HEK293 (cell line): ENCODE results near the gene SERPINA6.

Source experiments
- TCF7L2 ChIP-seq: IDR thresholded peaks from 2 replicates; pipeline ENCODE4 v1.6.1; 2011; ENCODE audit warnings: low read depth, mild to moderate bottlenecking, inconsistent platforms, low read length, moderate library complexity, borderline replicate concordance
- ZFHX2 ChIP-seq: fragments of 450-650 bp; formaldehyde crosslinking; conservative IDR thresholded peaks from 2 replicates; pipeline ENCODE4 v1.5.1; 2016; ENCODE audit warnings: missing biosample characterization, missing genetic modification characterization
- ZNF138 ChIP-seq: fragments of 450-650 bp; formaldehyde crosslinking; IDR thresholded peaks from 2 replicates; pipeline ENCODE4 v1.5.1; 2016; ENCODE audit warnings: missing biosample characterization, missing genetic modification characterization, borderline replicate concordance
- ZNF175 ChIP-seq: fragments of 450-650 bp; formaldehyde crosslinking; IDR thresholded peaks from 2 replicates; pipeline ENCODE4 v1.5.1; 2016; ENCODE audit warnings: missing biosample characterization, missing genetic modification characterization
- ZNF274 ChIP-seq, 2 experiments: fragments of 200-500 bp in 1 of 2; fragments of 450-650 bp in 1 of 2; sonication (Bioruptor generic) in 1 of 2; formaldehyde crosslinking in 1 of 2; IDR thresholded peaks; 2 replicates each; pipeline versions ENCODE4 v1.5.1 to v1.6.1; 2014 to 2016; ENCODE audit warnings: borderline replicate concordance in 1 of 2, inconsistent platforms in 1 of 2, low read length in 1 of 2, missing biosample characterization in 1 of 2, missing genetic modification characterization in 1 of 2
- ZNF530 ChIP-seq: fragments of 450-650 bp; formaldehyde crosslinking; IDR thresholded peaks from 2 replicates; pipeline ENCODE4 v1.5.1; 2016; ENCODE audit warnings: low read depth, missing biosample characterization, missing genetic modification characterization
- ZNF629 ChIP-seq: fragments of 450-650 bp; formaldehyde crosslinking; IDR thresholded peaks from 2 replicates; pipeline ENCODE4 v1.5.1; 2017; ENCODE audit warnings: missing biosample characterization, missing genetic modification characterization
- TF ChIP-seq, protein P1 (sequence below): fragments of 450-650 bp; formaldehyde crosslinking; IDR thresholded peaks from 2 replicates; pipeline ENCODE4 v1.5.1; 2016; ENCODE audit warnings: missing biosample characterization, missing genetic modification characterization
- TF ChIP-seq, protein P2 (sequence below): fragments of 450-650 bp; formaldehyde crosslinking; IDR thresholded peaks from 2 replicates; pipeline ENCODE4 v1.5.1; 2016; ENCODE audit warnings: missing biosample characterization, missing genetic modification characterization
- TF ChIP-seq, protein P3 (sequence below): fragments of 450-650 bp; formaldehyde crosslinking; IDR thresholded peaks from 2 replicates; pipeline ENCODE4 v1.5.1; 2016; ENCODE audit warnings: missing biosample characterization, missing genetic modification characterization
- TF ChIP-seq, protein P4 (sequence below): fragments of 450-650 bp; formaldehyde crosslinking; IDR thresholded peaks from 2 replicates; pipeline ENCODE4 v1.5.1; 2016; ENCODE audit warnings: missing biosample characterization, missing genetic modification characterization, borderline replicate concordance

DNA sequence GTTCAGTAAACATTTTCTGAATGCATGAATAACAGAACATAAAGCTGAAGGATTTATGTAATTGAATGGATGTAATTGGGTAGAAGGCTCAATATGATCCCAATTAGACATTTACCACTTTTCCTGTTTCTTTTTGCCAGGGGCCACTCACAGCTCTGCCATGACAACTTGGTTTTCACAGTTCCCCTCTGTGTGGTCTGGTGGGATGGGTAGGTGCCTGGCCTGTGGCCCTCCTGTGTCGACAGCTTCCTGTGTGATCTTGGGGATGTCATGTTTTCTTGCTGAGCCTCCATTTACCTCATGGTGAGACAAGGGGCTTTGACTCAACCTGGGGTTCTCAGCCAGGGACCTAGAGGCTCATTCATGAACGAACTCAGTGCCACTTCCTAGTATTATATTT, 17.5 kb downstream of the SERPINA6 start:
- no peak for TF ChIP-seq ZNF629 (tag by site-specific recombination)
- no peak for TF ChIP-seq TCF7L2
- TF ChIP-seq ZNF274 (IDR thresholded peaks at IDR 0.05; ENCODE audit: low read length) = no peak
- TF ChIP-seq ZNF274 (tag by site-specific recombination; IDR thresholded peaks at IDR 0.05; ENCODE audit: borderline replicate concordance) = no peak
- no peak for TF ChIP-seq ZNF175 (tag by site-specific recombination)
- TF ChIP-seq ZNF138 (tag by site-specific recombination) = no peak
- TF ChIP-seq, protein P1, sequence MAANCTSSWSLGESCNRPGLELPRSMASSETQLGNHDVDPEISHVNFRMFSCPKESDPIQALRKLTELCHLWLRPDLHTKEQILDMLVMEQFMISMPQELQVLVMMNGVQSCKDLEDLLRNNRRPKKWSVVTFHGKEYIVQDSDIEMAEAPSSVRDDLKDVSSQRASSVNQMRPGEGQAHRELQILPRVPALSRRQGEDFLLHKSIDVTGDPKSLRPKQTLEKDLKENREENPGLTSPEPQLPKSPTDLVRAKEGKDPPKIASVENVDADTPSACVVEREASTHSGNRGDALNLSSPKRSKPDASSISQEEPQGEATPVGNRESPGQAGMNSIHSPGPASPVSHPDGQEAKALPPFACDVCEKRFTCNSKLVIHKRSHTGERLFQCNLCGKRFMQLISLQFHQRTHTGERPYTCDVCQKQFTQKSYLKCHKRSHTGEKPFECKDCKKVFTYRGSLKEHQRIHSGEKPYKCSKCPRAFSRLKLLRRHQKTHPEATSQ (tag by site-specific recombination) = no peak
- TF ChIP-seq ZNF530 (tag by site-specific recombination) = no peak
- TF ChIP-seq, protein P2, sequence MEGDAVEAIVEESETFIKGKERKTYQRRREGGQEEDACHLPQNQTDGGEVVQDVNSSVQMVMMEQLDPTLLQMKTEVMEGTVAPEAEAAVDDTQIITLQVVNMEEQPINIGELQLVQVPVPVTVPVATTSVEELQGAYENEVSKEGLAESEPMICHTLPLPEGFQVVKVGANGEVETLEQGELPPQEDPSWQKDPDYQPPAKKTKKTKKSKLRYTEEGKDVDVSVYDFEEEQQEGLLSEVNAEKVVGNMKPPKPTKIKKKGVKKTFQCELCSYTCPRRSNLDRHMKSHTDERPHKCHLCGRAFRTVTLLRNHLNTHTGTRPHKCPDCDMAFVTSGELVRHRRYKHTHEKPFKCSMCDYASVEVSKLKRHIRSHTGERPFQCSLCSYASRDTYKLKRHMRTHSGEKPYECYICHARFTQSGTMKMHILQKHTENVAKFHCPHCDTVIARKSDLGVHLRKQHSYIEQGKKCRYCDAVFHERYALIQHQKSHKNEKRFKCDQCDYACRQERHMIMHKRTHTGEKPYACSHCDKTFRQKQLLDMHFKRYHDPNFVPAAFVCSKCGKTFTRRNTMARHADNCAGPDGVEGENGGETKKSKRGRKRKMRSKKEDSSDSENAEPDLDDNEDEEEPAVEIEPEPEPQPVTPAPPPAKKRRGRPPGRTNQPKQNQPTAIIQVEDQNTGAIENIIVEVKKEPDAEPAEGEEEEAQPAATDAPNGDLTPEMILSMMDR (tag by site-specific recombination) = no peak
- no peak for TF ChIP-seq ZFHX2 (tag by site-specific recombination)
- TF ChIP-seq, protein P3, sequence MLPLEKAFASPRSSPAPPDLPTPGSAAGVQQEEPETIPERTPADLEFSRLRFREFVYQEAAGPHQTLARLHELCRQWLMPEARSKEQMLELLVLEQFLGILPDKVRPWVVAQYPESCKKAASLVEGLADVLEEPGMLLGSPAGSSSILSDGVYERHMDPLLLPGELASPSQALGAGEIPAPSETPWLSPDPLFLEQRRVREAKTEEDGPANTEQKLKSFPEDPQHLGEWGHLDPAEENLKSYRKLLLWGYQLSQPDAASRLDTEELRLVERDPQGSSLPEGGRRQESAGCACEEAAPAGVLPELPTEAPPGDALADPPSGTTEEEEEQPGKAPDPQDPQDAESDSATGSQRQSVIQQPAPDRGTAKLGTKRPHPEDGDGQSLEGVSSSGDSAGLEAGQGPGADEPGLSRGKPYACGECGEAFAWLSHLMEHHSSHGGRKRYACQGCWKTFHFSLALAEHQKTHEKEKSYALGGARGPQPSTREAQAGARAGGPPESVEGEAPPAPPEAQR (tag by site-specific recombination) = no peak
- TF ChIP-seq, protein P4, sequence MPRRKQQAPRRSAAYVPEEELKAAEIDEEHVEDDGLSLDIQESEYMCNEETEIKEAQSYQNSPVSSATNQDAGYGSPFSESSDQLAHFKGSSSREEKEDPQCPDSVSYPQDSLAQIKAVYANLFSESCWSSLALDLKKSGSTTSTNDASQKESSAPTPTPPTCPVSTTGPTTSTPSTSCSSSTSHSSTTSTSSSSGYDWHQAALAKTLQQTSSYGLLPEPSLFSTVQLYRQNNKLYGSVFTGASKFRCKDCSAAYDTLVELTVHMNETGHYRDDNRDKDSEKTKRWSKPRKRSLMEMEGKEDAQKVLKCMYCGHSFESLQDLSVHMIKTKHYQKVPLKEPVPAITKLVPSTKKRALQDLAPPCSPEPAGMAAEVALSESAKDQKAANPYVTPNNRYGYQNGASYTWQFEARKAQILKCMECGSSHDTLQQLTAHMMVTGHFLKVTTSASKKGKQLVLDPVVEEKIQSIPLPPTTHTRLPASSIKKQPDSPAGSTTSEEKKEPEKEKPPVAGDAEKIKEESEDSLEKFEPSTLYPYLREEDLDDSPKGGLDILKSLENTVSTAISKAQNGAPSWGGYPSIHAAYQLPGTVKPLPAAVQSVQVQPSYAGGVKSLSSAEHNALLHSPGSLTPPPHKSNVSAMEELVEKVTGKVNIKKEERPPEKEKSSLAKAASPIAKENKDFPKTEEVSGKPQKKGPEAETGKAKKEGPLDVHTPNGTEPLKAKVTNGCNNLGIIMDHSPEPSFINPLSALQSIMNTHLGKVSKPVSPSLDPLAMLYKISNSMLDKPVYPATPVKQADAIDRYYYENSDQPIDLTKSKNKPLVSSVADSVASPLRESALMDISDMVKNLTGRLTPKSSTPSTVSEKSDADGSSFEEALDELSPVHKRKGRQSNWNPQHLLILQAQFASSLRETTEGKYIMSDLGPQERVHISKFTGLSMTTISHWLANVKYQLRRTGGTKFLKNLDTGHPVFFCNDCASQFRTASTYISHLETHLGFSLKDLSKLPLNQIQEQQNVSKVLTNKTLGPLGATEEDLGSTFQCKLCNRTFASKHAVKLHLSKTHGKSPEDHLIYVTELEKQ (tag by site-specific recombination) = no peak
